Activated naive CD8-positive, alpha-beta T cell treated with anti-CD3 and anti-CD28 coated beads for 36 hours (primary cell): ENCODE measurements around the gene BEST4. TPM values are rescaled to one million over a fixed set of nuclear protein-coding genes. Genes with fewer than 3 reads are reported as not detected.
"Not testable (repeated sequence)": the region's sequence is repeated elsewhere in the genome, so short reads cannot be mapped to it uniquely, and the experiment has no call there.

Source experiments
- DNase-seq: peaks from one replicate; pipeline ENCODE4 v3.0.0; 2021
- H3K27ac Mint-ChIP-seq: one replicate; pipeline ENCODE4 v1.8.0; 2022; ENCODE audit warnings: mild to moderate bottlenecking, moderate library complexity, mixed read lengths
- H3K27me3 Mint-ChIP-seq: one replicate; pipeline ENCODE4 v1.8.0; 2022; ENCODE audit warnings: mild to moderate bottlenecking, mixed read lengths
- H3K36me3 Mint-ChIP-seq: one replicate; pipeline ENCODE4 v1.8.0; 2021; ENCODE audit warnings: mild to moderate bottlenecking, mixed read lengths
- H3K4me1 Mint-ChIP-seq: one replicate; pipeline ENCODE4 v1.8.0; 2021; ENCODE audit warnings: mixed read lengths
- H3K4me3 Mint-ChIP-seq: one replicate; pipeline ENCODE4 v1.8.0; 2022; ENCODE audit warnings: mild to moderate bottlenecking, moderate library complexity, mixed read lengths
- H3K9me3 Mint-ChIP-seq: one replicate; pipeline ENCODE4 v1.8.0; 2022; ENCODE audit warnings: mixed read lengths
- total RNA-seq, 2 experiments: library from RNA; stranded (reverse); gene quantifications; one replicate each; pipeline ENCODE4 v1.2.3, GENCODE V29; 2021

Gene BEST4
- total RNA-seq, 2 experiments from 2014 or later: 1.5 to 1.8 TPM

DNA sequence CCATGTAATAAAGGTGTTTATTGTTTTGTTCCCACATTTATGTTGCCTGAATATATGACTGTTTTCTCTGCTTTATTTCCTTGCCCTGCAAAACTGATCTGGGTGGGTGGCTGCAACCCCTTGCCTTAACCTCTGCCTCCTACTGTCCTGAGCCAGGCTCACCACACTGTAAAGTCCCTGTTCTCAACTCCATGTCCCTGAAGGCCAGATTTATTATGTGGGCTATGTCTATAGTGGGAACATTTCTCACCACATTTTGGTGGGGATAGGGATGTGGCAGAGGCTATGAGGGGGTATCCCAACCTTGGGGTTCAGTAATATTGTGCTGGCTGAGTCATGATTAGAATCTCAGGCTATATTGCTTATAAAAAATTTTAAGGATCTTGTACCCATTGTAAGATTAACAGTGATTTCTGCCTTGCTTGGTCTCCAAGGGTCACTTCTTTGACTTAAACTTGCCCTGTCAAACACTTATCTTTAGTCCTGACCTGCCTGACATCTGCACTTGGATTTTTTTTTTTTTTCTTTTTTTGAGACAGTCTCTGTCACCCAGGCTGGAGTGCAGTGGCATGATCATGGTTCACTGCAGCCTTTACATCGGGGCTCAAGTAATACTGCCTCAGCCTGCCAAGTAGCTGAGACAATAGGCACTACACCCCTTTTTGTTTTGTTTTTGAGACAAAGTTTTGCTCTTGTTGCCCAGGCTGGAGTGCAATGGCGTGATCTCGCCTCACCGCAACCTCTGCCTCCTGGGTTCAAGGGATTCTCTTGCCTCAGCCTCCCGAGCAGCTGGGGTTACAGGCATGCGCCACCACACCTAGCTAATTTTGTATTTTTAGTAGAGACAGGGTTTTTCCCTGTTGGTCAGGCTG, 9.0 kb downstream of the BEST4 start:
- peaks cover 40% of the 10 kb centered on the region for H3K4me1 Mint-ChIP-seq
- peak overlapping the region; percentile 94 for H3K4me3 Mint-ChIP-seq
- H3K27me3 Mint-ChIP-seq: no peaks in the 10 kb centered on the region
- DNase-seq: no peak
- peak overlapping the region; percentile 85 for H3K27ac Mint-ChIP-seq
- peaks cover 76% of the 10 kb centered on the region for H3K36me3 Mint-ChIP-seq
- H3K9me3 Mint-ChIP-seq: no peaks in the 10 kb centered on the region

DNA sequence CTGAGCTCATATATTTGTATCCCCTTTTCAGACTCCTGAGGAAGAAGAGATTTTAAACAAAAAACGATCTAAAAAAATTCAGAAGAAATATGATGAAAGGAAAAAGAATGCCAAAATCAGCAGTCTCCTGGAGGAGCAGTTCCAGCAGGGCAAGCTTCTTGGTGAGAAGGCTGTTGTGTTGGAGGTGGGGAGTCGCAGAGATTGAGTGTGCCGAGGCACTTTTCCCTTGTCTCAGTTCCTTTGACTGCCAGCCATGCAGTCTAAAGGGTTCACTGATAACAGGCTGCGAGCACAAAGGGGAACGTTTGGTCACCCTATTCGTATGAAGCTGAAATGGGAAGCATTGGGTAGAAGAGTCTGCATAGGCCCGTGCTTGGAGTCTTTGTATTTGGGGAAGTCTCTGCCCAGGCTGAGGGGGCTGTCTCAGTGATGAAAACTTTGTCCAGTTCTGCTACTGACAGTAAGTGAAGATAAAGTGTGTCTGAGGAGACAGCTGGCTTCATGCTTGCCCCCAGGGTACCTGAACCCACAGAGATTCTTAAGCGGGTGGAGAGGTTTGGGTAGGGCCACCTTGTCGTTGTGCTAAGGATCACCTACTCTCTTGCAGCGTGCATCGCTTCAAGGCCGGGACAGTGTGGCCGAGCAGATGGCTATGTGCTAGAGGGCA, 9.9 kb downstream of the BEST4 start:
- H3K4me1 Mint-ChIP-seq: peaks cover 35% of the 10 kb centered on the region
- peak overlapping the region; percentile 94 for H3K4me3 Mint-ChIP-seq
- H3K9me3 Mint-ChIP-seq: no peaks in the 10 kb centered on the region
- H3K36me3 Mint-ChIP-seq: peaks cover 75% of the 10 kb centered on the region
- peak overlapping the region; percentile 97 for H3K27ac Mint-ChIP-seq
- DNase-seq: no peak
- no peaks in the 10 kb centered on the region for H3K27me3 Mint-ChIP-seq

DNA sequence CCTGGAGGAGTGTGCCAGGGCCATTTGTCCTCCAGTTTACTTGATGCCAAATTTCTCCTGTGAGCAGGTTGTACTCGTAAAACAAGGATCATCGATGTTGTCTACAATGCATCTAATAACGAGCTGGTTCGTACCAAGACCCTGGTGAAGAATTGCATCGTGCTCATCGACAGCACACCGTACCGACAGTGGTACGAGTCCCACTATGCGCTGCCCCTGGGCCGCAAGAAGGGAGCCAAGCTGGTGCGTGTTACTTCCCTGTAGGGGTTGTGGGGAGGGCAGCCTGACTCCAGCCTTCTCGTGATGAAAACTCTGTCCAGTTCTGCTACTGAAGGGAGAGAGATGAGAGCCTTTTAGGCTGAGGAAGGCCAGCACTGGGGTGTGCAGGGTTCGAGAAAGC, 10.4 kb downstream of the BEST4 start:
- Mint-ChIP-seq H3K4me3 (peak overlapping the region; percentile 94), H3K36me3 (peaks cover 78% of the 10 kb centered on the region), H3K27ac (peak overlapping the region; percentile 97), H3K27me3 (no peaks in the 10 kb centered on the region), H3K4me1 (peaks cover 35% of the 10 kb centered on the region), H3K9me3 (no peaks in the 10 kb centered on the region)
- no peak for DNase-seq

DNA sequence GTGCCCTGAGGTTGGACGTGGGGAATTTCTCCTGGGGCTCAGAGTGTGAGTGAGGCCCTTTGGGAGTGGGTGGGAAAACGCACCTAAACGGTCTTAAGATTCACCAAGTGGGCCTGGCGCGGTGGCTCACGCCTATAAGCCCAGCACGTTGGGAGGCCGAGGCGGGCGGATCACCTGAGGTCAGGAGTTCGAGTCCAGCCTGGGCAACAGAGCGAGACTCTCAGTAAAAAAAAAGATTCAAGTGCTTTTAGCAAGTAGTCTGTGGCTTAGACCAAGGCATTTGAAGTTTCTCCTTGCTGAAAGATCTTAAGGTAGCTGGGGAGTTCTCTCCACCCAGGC, 11.3 kb downstream of the BEST4 start:
- no peaks in the 10 kb centered on the region for H3K9me3 Mint-ChIP-seq
- peaks cover 72% of the 10 kb centered on the region for H3K36me3 Mint-ChIP-seq
- no peak for DNase-seq
- H3K4me1 Mint-ChIP-seq: peaks cover 35% of the 10 kb centered on the region
- peak overlapping the region; percentile 94 for H3K4me3 Mint-ChIP-seq
- H3K27ac Mint-ChIP-seq: peak overlapping the region; percentile 97
- H3K27me3 Mint-ChIP-seq: no peaks in the 10 kb centered on the region

DNA sequence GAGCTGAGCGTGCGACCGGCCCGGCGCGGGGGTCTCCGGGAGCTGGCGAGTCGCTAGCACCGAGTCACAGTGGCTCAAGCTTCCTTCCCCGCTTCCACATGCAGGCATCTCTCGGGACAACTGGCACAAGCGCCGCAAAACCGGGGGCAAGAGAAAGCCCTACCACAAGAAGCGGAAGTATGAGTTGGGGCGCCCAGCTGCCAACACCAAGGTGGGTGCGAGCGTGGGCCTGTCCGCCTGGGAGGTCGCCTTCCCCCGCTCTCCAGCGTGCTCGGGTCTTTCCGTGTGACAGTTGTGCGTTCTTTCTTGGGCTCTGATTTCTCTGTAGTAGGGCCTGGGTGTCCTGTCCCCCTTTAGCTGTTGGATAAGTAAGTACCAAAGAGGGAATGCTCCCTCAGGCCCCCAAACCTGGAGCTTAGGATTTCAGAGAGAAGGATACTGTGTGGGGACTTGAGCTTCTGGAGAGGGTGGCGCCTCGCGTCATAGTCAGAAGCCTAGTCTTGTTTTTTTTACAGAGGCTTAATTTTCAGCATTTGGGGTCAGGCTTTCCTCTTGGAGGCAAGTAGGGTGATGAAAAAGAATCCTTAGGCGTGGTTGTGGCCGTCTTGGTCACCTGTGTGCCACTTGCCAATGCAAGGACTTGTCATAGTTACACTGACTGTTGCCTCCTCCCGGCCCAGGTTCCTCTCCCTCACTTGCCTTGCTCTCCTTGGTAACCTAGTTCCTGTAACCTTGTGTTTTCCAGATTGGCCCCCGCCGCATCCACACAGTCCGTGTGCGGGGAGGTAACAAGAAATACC, 11.8 kb downstream of the BEST4 start:
- peak; percentile 37 for DNase-seq
- Mint-ChIP-seq H3K4me3 (peak overlapping the region; percentile 94), H3K9me3 (no peaks in the 10 kb centered on the region), H3K36me3 (peaks cover 66% of the 10 kb centered on the region), H3K27ac (peak overlapping the region; percentile 97), H3K27me3 (no peaks in the 10 kb centered on the region), H3K4me1 (peaks cover 33% of the 10 kb centered on the region)

DNA sequence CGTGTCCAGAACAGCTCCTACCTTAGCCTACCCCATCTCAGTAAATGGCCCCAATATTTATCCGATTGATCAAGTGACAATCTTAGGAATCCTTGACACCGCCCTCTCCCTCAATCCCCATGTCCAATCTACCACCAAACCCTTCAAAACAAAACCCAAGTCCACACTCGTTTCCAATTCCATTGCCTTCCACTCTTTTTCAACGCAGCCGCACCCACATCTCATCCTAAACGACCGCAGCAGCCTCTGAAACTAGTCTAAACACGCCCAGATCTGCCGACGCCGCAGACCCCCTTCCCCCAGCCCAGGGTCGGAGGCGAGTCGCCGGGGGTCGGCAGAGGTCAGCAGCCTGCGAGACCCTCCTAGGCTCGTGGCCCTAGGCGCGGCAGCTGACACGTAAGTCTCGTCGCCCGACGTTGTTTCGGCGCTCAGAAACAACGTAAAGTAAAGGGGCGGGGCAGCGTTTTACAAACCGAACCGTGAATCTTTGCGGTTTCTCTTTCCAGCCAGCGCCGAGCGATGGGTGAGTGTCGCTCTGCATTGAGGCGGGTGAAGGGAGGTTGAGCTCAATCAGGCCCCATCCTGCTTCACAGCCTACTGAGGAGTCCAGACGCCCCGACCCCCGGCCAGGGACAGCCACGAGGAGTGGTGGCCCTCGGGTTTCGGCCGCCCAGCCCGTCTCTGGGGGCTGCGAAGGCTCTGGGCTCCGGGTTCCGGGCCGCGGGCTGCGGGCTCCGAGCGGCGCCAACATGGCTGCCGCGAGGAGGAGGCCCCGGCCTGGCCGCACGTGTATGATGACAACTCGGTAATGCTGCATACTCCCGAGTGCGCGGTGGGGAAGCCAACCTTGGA, 12.7 kb downstream of the BEST4 start, which contains the start of gene RPS8:
Gene RPS8, plus strand, starts transcription at position 463 of the 852 bp plus-strand sequence. Its CDS starts 57 bp downstream, at position 520.
- no peaks in the 10 kb centered on the region for H3K9me3 Mint-ChIP-seq
- H3K27ac Mint-ChIP-seq: peak within 1 kb of the TSS; percentile 97
- peaks cover 59% of the 10 kb centered on the region for H3K36me3 Mint-ChIP-seq
- no peaks in the 10 kb centered on the region for H3K27me3 Mint-ChIP-seq
- H3K4me1 Mint-ChIP-seq: peaks cover 31% of the 10 kb centered on the region
- peak within 1 kb of the TSS; percentile 94 for H3K4me3 Mint-ChIP-seq
- peak; percentile 86 for DNase-seq

DNA sequence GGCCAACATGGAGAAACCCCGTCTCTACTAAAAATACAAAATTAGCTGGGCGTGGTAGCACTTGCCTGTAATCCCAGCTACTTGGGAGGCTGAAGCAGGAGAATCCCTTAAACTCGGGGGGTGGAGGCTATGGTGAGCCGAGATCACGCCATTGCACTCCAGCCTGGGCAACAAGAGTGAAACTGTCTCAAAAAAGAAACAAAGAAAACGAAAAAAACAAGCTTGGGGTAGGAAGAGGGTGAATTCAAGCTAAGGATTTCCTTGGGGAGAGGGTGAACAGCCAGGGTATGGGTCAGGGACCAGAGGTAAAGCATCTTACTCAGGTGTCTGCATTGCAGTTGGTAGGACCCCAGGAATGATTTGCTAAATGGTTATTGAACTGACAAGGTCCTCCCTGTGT, 21.5 kb downstream of the BEST4 start:
- H3K9me3 Mint-ChIP-seq, H3K27ac Mint-ChIP-seq, DNase-seq, H3K4me3 Mint-ChIP-seq, H3K4me1 Mint-ChIP-seq, H3K27me3 Mint-ChIP-seq: not testable (repeated sequence)
- H3K36me3 Mint-ChIP-seq: peaks cover 22% of the 10 kb centered on the region

DNA sequence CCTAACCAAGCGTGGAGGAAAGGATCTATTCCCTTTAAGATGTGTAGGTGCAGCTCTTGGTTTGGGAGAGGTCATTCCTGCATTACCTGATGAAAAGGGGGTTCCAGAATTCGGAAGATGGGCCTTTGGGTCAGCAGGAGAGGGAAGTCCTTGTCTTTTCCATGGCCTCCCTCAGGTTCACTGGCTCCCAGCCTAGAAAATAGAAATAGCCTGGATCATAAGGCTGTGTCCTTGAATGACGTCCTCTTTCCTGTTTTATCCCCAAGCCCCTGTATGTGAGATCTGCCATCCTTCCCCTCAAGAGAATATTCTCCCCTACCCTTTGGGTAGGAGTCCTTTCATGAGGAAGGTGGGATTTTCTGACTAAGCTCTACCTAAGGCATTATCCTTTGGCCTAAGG, 27.1 kb downstream of the BEST4 start:
- Mint-ChIP-seq H3K27ac (no peak overlapping the region), H3K36me3 (peaks cover 55% of the 10 kb centered on the region), H3K9me3 (no peaks in the 10 kb centered on the region), H3K4me1 (peaks cover 5% of the 10 kb centered on the region), H3K4me3 (no peak overlapping the region), H3K27me3 (no peaks in the 10 kb centered on the region)
- no peak for DNase-seq

DNA sequence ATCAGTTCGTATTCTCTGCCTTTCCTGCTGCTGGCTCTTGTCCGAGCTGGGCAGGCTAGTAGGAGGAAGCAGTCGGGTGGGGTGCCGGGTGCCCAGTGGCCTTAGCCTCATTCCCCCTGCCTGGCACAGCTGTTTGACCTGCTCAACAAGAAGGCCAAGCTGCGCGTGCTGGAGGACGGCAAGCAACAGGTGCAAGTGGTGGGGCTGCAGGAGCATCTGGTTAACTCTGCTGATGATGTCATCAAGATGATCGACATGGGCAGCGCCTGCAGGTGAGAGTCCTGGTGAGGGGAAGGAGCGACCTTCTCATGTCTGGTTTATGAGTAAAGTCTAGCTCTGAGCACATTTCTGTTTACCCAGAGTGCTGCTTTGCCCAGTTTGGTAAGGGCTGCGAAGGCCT, 28.9 kb downstream of the BEST4 start:
- H3K27ac Mint-ChIP-seq: no peak overlapping the region
- no peaks in the 10 kb centered on the region for H3K27me3 Mint-ChIP-seq
- H3K36me3 Mint-ChIP-seq: peaks cover 61% of the 10 kb centered on the region
- H3K4me3 Mint-ChIP-seq: no peak overlapping the region
- no peak for DNase-seq
- H3K9me3 Mint-ChIP-seq: no peaks in the 10 kb centered on the region
- peaks cover 5% of the 10 kb centered on the region for H3K4me1 Mint-ChIP-seq

DNA sequence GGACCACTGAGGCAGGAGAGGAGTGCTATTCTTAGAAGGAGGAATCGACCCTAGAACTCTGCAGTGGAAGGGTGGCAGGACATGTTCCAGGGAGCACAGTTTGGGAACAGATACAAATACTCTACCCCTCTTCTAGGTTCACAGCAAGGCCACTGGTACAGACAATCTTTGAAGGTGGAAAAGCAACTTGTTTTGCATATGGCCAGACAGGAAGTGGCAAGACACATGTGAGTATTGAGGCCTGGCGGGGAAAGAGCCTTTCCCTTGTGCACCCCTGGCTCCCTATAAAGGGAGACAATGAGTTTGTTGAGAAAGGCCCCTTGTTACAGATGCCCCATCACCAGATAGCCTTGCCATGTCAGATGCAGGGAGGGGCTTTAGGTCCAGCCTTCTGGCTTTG, 30.6 kb downstream of the BEST4 start:
- H3K27me3 Mint-ChIP-seq: no peaks in the 10 kb centered on the region
- H3K4me1 Mint-ChIP-seq: peaks cover 16% of the 10 kb centered on the region
- peak overlapping the region; percentile 6 for H3K27ac Mint-ChIP-seq
- no peak overlapping the region for H3K4me3 Mint-ChIP-seq
- DNase-seq: no peak
- H3K36me3 Mint-ChIP-seq: peaks cover 62% of the 10 kb centered on the region
- no peaks in the 10 kb centered on the region for H3K9me3 Mint-ChIP-seq

DNA sequence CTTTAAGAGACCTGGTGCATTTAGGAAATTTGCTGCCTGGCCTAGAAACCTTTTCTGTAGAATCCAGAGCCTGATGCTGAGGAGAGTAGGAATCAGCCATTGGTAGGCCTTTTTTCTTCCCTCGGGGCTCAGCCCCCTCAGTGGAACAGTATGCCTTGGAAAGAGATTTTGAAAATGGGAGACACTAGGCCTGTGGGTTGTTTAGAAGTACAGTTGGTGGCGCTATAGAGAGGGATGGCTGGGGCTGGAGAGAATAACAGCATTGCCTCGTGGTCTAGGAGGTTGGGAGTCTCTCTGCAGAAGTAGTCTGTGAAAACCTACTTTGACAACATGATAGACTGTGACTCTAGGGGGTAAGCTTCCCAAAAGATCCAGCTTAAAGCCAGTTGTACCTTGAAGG, 40.1 kb downstream of the BEST4 start:
- no peak overlapping the region for H3K27ac Mint-ChIP-seq
- no peaks in the 10 kb centered on the region for H3K9me3 Mint-ChIP-seq

DNA sequence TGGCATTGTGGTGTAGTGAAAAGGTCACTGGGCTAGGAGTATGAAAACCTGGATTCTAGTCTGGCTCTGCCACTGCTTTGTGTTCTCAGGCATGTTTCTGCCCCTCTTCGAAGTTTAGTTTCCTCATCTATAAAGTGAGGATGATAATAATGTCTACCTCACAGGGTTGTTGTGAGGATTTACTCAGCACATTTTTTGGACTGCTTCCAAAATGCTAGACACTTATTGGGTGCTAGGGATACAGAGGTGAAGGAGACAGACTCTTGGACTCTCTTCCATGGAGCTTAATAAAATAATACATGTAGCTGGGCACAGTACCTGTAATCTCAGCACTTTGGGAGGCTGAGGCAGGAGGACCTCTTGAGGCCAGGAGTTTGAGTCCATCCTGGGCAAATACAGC, 44.8 kb downstream of the BEST4 start:
- peaks cover 33% of the 10 kb centered on the region for H3K36me3 Mint-ChIP-seq
- H3K27me3 Mint-ChIP-seq: no peaks in the 10 kb centered on the region
- DNase-seq: no peak
- H3K27ac Mint-ChIP-seq: peak overlapping the region; percentile 6
- H3K4me1 Mint-ChIP-seq: peaks cover 12% of the 10 kb centered on the region
- no peaks in the 10 kb centered on the region for H3K9me3 Mint-ChIP-seq
- no peak overlapping the region for H3K4me3 Mint-ChIP-seq

More for the DNA sequence above, 40.1 kb downstream of the BEST4 start:
- DNase-seq: no peak
- H3K4me1 Mint-ChIP-seq: peaks cover 10% of the 10 kb centered on the region
- no peak overlapping the region for H3K4me3 Mint-ChIP-seq
- H3K36me3 Mint-ChIP-seq: peaks cover 31% of the 10 kb centered on the region
- H3K27me3 Mint-ChIP-seq: no peaks in the 10 kb centered on the region

DNA sequence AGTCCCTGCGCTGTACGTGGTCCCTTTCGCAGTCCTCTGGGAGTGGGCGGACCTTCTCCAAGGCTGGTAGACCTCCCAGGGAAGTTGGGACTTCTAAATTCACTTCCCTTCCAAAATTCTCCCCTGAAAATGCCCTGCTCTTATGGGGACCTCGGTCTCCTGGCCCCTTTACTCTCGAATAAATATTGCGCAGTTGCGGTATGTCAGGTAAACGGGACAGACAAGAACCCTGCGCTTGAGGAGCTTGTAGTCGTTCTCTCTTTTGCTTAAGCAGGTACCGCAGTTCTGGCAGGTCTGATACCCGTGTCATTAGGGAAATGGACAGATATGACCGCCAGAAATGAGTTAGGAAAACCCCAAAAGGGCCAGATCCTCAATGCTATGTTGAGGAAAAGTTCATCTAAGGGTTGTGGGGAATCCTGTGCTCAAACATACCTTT, 47.8 kb downstream of the BEST4 start:
- H3K27ac Mint-ChIP-seq: peak overlapping the region; percentile 92
- H3K4me1 Mint-ChIP-seq: peaks cover 12% of the 10 kb centered on the region
- no peaks in the 10 kb centered on the region for H3K27me3 Mint-ChIP-seq
- H3K9me3 Mint-ChIP-seq: no peaks in the 10 kb centered on the region
- peaks cover 23% of the 10 kb centered on the region for H3K36me3 Mint-ChIP-seq
- peak overlapping the region; percentile 97 for H3K4me3 Mint-ChIP-seq
- no peak for DNase-seq
